Activated T-cell treated with anti-CD3 and anti-CD28 coated beads, Interleukin-2, amount 50 U/mL, for 24 hours (primary cell): ENCODE data around the gene HLCS.

ENCODE experiments used
- DNase-seq: peaks from one replicate; pipeline ENCODE4 v3.0.0-alpha.2; 2020
- H3K27ac Mint-ChIP-seq: 2 replicates; pipeline ENCODE4 v1.8.0; 2020; ENCODE audit warnings: mild to moderate bottlenecking, mixed read lengths
- H3K27me3 Mint-ChIP-seq: 2 replicates; pipeline ENCODE4 v1.8.0; 2020; ENCODE audit warnings: mixed read lengths
- H3K36me3 Mint-ChIP-seq: 2 replicates; pipeline ENCODE4 v1.8.0; 2020; ENCODE audit warnings: low read depth, mixed read lengths
- H3K4me1 Mint-ChIP-seq: 2 replicates; pipeline ENCODE4 v1.8.0; 2020; ENCODE audit warnings: low read depth, mixed read lengths
- H3K4me3 Mint-ChIP-seq: 2 replicates; pipeline ENCODE4 v1.8.0; 2020; ENCODE audit warnings: mild to moderate bottlenecking, moderate library complexity, mixed read lengths
- H3K9me3 Mint-ChIP-seq: 2 replicates; pipeline ENCODE4 v1.8.0; 2020; ENCODE audit warnings: mixed read lengths

HLCS gene

GRCh38 chr21:36743008-36743407 is 223.5 kb downstream of the HLCS start:
- Mint-ChIP-seq H3K36me3 (no peaks in the 10 kb centered on the region), H3K4me3 (no peak overlapping the region), H3K9me3 (no peaks in the 10 kb centered on the region), H3K27ac (no peak overlapping the region), H3K27me3 (peaks cover 47% of the 10 kb centered on the region), H3K4me1 (peaks cover 7% of the 10 kb centered on the region)
- no peak for DNase-seq

GRCh38 chr21:36741506-36741905 is 225.0 kb downstream of the HLCS start:
- Mint-ChIP-seq H3K27me3 (peaks cover 49% of the 10 kb centered on the region), H3K9me3 (no peaks in the 10 kb centered on the region), H3K4me3 (no peak overlapping the region), H3K4me1 (peaks cover under 1% of the 10 kb centered on the region), H3K36me3 (no peaks in the 10 kb centered on the region), H3K27ac (no peak overlapping the region)
- no peak for DNase-seq

- DNase-seq: no peak
- no peaks in the 10 kb centered on the region for H3K9me3 Mint-ChIP-seq
- peaks cover 32% of the 10 kb centered on the region for H3K27me3 Mint-ChIP-seq
- no peaks in the 10 kb centered on the region for H3K4me1 Mint-ChIP-seq
- no peaks in the 10 kb centered on the region for H3K36me3 Mint-ChIP-seq
- no peak overlapping the region for H3K4me3 Mint-ChIP-seq
- H3K27ac Mint-ChIP-seq: no peak overlapping the region
Measured at GRCh38 chr21:36738489-36739126, 227.9 kb downstream of the HLCS start.

DNA sequence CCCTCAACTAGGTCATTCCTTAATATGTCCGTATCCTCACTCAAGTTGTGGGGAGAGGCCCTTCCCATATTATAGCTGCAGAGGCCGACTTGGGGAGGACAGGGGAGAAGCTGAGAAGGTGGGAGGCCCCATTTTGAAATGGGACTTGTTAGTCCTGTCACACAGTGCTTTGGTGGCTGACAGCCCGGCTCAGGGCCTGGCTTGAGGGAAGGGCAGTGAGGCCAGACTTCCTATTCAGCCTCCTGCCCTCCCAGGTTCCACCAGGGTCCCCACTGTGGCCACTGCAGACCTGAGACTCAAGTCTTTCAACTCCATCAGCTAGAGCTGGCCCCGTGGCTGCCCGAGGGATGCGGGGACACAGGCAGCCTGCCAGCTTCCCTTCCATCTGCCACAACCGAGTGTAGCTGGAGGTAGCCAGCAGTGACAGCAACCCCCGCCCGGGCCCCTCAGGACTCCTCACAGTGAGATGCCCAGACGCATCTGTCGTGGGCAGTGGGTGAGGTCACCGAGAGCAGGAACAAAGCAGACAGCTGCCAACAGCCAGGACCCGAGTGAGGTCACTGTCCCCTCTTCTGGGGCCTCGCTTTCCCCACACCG is 230.6 kb downstream of the HLCS start:
- H3K4me1 Mint-ChIP-seq: no peaks in the 10 kb centered on the region
- H3K9me3 Mint-ChIP-seq: no peaks in the 10 kb centered on the region
- no peak for DNase-seq
- H3K4me3 Mint-ChIP-seq: no peak overlapping the region
- H3K36me3 Mint-ChIP-seq: no peaks in the 10 kb centered on the region
- no peak overlapping the region for H3K27ac Mint-ChIP-seq
- H3K27me3 Mint-ChIP-seq: peaks cover 37% of the 10 kb centered on the region

DNA sequence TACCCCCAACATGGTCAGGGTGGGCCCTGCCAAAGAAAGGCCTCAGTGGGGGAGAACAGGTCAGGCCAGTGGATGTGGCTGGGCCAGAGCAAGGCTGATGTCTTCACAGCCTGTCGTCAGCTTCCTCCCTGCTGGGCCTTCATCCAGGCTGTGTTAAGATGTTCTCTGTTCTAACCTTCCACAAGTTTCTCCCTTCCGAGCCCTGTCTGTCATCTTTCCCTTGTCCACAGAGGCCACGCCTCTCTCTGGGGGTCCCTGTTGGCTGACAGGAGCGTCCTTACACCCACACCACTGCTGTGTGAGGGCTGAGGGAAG is 231.3 kb downstream of the HLCS start:
- no peak overlapping the region for H3K27ac Mint-ChIP-seq
- no peaks in the 10 kb centered on the region for H3K9me3 Mint-ChIP-seq
- no peaks in the 10 kb centered on the region for H3K4me1 Mint-ChIP-seq
- no peaks in the 10 kb centered on the region for H3K36me3 Mint-ChIP-seq
- H3K27me3 Mint-ChIP-seq: peaks cover 39% of the 10 kb centered on the region
- no peak for DNase-seq
- no peak overlapping the region for H3K4me3 Mint-ChIP-seq

DNA sequence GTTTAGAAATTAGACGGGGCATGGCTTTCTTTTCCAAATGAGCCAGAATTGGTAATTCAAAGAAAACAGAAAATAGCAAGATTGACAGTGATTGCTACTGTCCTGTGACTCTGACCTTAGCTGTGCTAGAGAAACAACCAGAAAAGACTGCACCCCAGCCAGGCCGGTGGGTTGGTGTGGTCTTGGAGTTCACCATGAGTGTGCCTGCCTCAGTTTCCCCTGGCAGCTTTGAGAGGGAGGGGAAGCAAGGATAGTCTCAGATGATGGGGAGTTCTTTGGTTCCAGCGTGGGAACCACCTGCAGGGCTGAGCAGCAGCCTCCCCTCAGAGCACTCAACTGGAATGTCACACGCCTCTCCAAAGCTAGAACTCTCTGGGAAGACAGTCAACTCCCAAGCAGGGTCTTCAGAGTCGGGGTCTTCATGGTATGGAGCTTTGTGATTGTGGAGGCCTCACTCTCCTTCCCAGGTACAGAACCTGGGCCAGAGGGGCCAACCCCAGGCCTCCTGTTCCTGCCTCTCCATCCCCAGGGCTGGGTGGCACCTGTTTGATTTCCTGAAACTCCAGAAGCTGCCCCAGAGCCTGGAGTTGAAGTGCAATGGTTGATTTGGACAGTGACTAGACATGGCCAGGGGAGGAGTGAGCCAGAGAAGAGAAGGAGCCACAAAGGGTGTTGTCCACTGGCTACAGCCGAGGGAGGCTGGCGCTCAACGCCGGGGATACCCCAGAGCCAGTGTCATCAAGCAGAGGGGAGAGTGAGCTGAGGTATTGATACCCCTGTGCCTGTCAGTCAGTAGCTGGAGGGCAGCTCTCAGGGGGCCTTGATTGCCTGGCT is 231.9 kb downstream of the HLCS start:
- Mint-ChIP-seq H3K27ac (no peak overlapping the region), H3K9me3 (no peaks in the 10 kb centered on the region), H3K4me3 (no peak overlapping the region), H3K4me1 (no peaks in the 10 kb centered on the region), H3K36me3 (no peaks in the 10 kb centered on the region), H3K27me3 (peaks cover 41% of the 10 kb centered on the region)
- no peak for DNase-seq

DNA sequence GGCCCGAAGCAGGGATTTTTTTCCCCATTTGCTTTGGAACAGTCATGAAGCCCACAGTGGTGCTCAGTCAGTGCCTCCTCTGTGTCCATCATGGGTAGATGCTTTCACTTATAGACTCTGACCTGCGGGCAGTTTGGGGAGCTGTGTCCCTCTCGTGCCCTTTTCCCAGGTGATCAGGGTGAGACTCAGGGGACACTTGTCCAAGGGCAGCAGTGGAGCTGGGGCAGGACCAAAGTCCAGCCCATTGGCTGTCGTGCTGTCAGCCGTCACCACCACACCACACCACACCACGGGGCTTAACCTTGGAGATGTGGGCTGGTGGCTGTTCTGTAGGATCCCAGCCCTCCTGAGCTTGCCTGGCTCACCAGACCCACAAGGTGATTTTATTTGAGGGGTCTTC is 232.6 kb downstream of the HLCS start:
- H3K36me3 Mint-ChIP-seq: no peaks in the 10 kb centered on the region
- no peak for DNase-seq
- H3K4me1 Mint-ChIP-seq: no peaks in the 10 kb centered on the region
- H3K27ac Mint-ChIP-seq: no peak overlapping the region
- no peak overlapping the region for H3K4me3 Mint-ChIP-seq
- H3K27me3 Mint-ChIP-seq: peaks cover 38% of the 10 kb centered on the region
- no peaks in the 10 kb centered on the region for H3K9me3 Mint-ChIP-seq

DNA sequence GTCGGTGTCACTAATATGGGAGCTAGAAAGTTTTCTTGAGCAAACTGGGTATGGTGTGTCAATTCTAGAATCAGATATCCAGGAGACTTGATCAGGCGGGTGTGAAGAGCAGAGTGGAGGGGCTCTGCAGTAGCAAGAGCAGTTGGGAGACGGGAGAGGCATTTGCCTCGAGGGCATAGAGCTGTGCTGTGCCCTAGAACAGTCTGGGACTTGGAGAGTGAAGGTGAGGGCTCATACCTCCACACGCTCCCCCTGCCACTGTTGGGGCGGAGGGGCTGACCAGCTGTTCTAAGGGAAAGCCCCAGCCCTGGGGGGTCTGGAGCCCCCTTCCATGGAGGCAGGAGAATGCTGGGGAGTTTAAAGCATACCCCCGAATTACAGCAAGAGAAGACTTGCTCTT is 233.7 kb downstream of the HLCS start:
- Mint-ChIP-seq H3K27ac (no peak overlapping the region), H3K27me3 (peaks cover 34% of the 10 kb centered on the region), H3K36me3 (no peaks in the 10 kb centered on the region), H3K4me3 (no peak overlapping the region), H3K9me3 (no peaks in the 10 kb centered on the region), H3K4me1 (no peaks in the 10 kb centered on the region)
- DNase-seq: no peak

- H3K4me3 Mint-ChIP-seq: no peak overlapping the region
- no peak for DNase-seq
- peaks cover 31% of the 10 kb centered on the region for H3K27me3 Mint-ChIP-seq
- no peaks in the 10 kb centered on the region for H3K4me1 Mint-ChIP-seq
- H3K36me3 Mint-ChIP-seq: no peaks in the 10 kb centered on the region
- no peak overlapping the region for H3K27ac Mint-ChIP-seq
- H3K9me3 Mint-ChIP-seq: no peaks in the 10 kb centered on the region
Measured at GRCh38 chr21:36732217-36732616, 234.3 kb downstream of the HLCS start.

DNA sequence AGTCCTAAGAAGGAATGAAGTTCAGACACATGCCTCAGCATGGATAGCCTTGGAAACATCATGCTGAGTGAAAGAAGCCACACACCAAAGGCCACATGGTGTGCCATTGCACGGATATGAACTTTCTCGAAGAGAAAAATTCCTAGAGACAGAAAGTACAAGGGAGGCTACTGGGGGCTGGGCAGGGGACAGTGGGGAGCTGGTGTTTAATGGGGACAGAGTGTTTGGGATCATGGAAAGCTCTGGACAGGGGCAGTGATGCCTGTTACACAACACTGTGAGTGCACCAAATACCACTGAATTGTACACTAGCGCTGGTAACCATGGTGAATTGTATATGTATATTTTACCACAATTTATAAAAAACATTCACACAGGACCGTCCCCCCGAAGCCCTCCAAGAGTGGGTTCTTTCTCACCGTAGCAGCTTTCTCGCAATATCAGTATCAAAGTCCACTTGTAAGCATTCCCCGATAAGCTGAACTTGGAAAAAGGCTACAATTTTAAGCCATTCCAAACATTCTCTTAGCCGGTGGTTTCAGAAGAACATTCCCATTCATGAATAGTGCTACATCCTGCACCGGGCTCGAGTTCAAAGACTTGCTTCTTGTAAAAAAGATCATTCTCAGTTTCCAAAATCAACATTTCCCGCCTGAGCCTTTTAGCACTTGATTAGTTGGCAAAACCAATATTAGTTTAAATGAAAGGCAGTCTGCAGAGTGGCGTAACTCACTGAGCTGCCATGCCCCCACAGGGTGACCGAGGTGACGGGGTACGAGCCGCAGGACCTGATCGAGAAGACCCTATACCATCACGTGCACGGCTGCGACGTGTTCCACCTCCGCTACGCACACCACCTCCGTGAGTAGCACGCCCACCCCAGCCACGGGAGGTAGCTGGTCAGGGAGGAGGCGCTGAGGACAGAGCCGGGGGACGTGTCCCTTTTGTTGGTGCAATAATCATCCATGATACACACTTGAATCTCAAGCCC is 235.9 kb downstream of the HLCS start:
- Mint-ChIP-seq H3K4me3 (no peak overlapping the region), H3K27ac (no peak overlapping the region), H3K9me3 (no peaks in the 10 kb centered on the region), H3K36me3 (no peaks in the 10 kb centered on the region), H3K4me1 (no peaks in the 10 kb centered on the region), H3K27me3 (peaks cover 26% of the 10 kb centered on the region)
- DNase-seq: no peak

DNA sequence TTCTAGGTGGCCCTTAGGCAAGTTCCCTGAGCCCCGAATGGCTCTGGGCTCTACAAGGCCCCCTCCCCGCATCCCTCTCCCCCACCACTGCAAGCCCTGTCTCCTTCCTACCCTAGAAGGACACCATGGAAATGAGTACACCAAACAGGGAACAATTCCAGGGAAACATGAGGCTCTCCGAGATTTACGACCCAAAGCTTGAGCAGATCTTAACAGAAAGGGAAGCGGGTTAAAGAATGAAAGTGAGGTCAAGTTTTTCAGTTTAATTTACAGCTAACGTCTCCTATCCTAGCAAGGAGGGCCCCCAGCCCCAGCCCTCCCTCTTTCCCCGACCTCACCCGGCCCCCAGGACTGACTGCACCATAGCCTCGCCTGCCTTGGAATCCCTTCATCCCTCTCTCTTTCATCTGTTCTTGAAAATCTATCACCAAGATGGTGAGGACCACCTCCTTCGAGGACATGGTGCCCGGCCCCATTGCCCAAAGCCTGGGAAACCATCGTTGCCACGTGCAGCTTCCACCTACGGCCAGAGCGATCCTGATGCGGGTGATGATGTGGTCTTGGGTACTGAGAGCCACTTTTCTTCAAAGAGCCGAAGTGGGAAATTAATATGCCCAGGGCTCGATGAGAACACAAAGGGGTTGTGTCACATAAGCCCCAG is 237.0 kb downstream of the HLCS start:
- Mint-ChIP-seq H3K36me3 (no peaks in the 10 kb centered on the region), H3K4me3 (no peak overlapping the region), H3K27ac (no peak overlapping the region), H3K27me3 (peaks cover 19% of the 10 kb centered on the region), H3K4me1 (no peaks in the 10 kb centered on the region), H3K9me3 (no peaks in the 10 kb centered on the region)
- DNase-seq: no peak

GRCh38 chr21:36728371-36729111 is 237.9 kb downstream of the HLCS start:
- Mint-ChIP-seq H3K27ac (no peak overlapping the region), H3K27me3 (peaks cover 21% of the 10 kb centered on the region)
- no peak for DNase-seq

GRCh38 chr21:36727866-36728265 is 238.6 kb downstream of the HLCS start:
- Mint-ChIP-seq H3K36me3 (no peaks in the 10 kb centered on the region), H3K27ac (no peak overlapping the region), H3K27me3 (peaks cover 27% of the 10 kb centered on the region), H3K4me3 (no peak overlapping the region), H3K4me1 (no peaks in the 10 kb centered on the region), H3K9me3 (no peaks in the 10 kb centered on the region)
- no peak for DNase-seq

More at GRCh38 chr21:36728371-36729111, 237.9 kb downstream of the HLCS start:
- Mint-ChIP-seq H3K9me3 (no peaks in the 10 kb centered on the region), H3K4me1 (no peaks in the 10 kb centered on the region), H3K36me3 (no peaks in the 10 kb centered on the region), H3K4me3 (no peak overlapping the region)
